Measurements from ENCODE around the gene PRDM16. TPM values are rescaled to one million over a fixed set of nuclear protein-coding genes. Genes with fewer than 3 reads are reported as not detected.

Gene PRDM16
- total and polyA plus RNA-seq, 8 donors = 9.6 to 18.0 (median 14.7) TPM

- H3K36me3 ChIP-seq = no peaks in the 10 kb centered on the region
- H3K27me3 ChIP-seq = peaks cover 0 to 84% of the 10 kb centered on the region in 2 donors
- TF ChIP-seq, protein P1, sequence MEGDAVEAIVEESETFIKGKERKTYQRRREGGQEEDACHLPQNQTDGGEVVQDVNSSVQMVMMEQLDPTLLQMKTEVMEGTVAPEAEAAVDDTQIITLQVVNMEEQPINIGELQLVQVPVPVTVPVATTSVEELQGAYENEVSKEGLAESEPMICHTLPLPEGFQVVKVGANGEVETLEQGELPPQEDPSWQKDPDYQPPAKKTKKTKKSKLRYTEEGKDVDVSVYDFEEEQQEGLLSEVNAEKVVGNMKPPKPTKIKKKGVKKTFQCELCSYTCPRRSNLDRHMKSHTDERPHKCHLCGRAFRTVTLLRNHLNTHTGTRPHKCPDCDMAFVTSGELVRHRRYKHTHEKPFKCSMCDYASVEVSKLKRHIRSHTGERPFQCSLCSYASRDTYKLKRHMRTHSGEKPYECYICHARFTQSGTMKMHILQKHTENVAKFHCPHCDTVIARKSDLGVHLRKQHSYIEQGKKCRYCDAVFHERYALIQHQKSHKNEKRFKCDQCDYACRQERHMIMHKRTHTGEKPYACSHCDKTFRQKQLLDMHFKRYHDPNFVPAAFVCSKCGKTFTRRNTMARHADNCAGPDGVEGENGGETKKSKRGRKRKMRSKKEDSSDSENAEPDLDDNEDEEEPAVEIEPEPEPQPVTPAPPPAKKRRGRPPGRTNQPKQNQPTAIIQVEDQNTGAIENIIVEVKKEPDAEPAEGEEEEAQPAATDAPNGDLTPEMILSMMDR (IDR thresholded peaks at IDR 0.05) = no peak
- no peak overlapping the region for H3K4me3 ChIP-seq
- no peaks in the 10 kb centered on the region for H3K4me1 ChIP-seq
- DNase-seq (no peak), ATAC-seq (no peak)
- H3K27ac ChIP-seq = no peak overlapping the region
- H3K9me3 ChIP-seq = no peaks in the 10 kb centered on the region
- intact Hi-C loops (cut with DNase I) = no loop called here
Measured at GRCh38 chr1:3141836-3142235, 72.8 kb downstream of the PRDM16 start.

DNA sequence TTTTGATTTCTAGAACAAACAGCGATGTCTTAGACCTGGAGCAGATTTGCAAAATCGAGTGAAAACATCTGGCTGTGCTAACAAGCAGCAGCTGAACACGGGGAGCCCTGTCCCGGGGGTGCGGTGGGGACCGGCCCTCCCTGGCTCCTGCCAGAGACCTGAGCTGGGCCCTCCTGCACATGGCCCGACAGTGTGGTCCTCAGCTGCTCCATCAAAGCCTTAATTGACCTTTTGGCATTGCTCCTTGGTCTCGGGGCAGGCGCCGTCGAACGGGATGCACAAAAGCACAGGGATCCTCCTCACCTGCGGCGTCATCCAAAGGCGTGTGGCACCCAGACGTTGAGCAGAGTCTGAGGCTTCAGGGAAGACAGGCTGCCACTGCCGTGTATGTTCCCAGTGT lies 73.2 kb downstream of the PRDM16 start:
- peaks cover 0 to 80% of the 10 kb centered on the region in 2 donors for H3K27me3 ChIP-seq
- H3K9me3 ChIP-seq = no peaks in the 10 kb centered on the region
- TF ChIP-seq, protein P1 (IDR thresholded peaks at IDR 0.05) = no peak
- intact Hi-C loops (cut with DNase I) = no loop called here
- no peaks in the 10 kb centered on the region for H3K36me3 ChIP-seq
- DNase-seq (no peak), ATAC-seq (no peak)
- no peak overlapping the region for H3K27ac ChIP-seq
- H3K4me3 ChIP-seq = no peak overlapping the region
- no peaks in the 10 kb centered on the region for H3K4me1 ChIP-seq

DNA sequence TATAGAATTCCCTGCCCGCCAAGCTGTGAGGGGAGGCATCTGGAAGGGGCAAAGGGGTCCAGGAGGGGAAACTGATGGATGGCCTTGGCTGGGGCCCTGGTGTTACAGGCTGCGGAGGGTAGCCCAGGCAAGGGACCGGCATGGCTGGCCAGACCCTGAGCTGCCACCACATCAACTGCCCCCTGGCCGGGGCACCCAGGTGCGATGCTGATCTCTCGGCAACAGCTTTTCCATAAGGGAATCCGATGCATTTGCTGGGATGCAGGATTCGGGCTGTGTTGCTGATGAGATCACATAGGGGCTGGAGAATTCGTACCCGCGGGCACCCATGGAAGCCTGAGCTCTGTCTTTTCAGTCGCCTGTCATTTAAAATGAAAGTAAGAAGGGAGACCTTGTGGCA lies 73.7 kb downstream of the PRDM16 start:
- ATAC-seq (no peak), DNase-seq (no peak)
- Histone ChIP-seq H3K36me3 (no peaks in the 10 kb centered on the region), H3K4me3 (no peak overlapping the region), H3K27ac (no peak overlapping the region), H3K27me3 (peaks cover 0 to 74% of the 10 kb centered on the region in 2 donors), H3K9me3 (no peaks in the 10 kb centered on the region), H3K4me1 (no peaks in the 10 kb centered on the region)
- intact Hi-C loops (cut with DNase I) = no loop called here
- TF ChIP-seq, protein P1 (IDR thresholded peaks at IDR 0.05) = no peak

GRCh38 chr1:3145532-3146325 lies 76.7 kb downstream of the PRDM16 start:
- no peak overlapping the region for H3K4me3 ChIP-seq
- ATAC-seq = no peak
- DNase-seq = no peak
- H3K36me3 ChIP-seq = no peaks in the 10 kb centered on the region
- intact Hi-C loops (cut with DNase I) = no loop called here
- no peaks in the 10 kb centered on the region for H3K4me1 ChIP-seq
- TF ChIP-seq, protein P1 (IDR thresholded peaks at IDR 0.05) = no peak
- H3K27me3 ChIP-seq = peaks cover 0 to 45% of the 10 kb centered on the region in 2 donors
- no peaks in the 10 kb centered on the region for H3K9me3 ChIP-seq
- H3K27ac ChIP-seq = no peak overlapping the region

DNA sequence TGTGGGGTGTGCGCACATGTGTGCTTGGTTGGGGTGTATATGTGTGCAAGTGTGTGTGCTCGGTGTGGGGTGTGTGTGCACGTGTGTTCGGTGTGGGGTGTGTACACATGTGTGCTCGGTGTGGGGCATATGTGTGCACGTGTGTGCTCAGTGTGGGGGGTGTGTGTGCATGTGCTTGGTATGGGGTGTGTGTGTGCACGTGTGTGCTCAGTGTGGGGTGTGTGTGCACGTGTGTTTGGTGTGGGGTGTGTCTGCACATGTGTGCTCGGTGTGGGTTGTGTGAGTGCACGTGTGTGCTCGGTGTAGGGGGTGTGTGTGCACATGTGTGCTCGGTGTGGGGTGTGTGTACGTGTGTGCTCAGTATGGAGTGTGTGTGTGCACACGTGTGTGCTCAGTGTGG lies 77.5 kb downstream of the PRDM16 start:
- H3K4me3 ChIP-seq = no peak overlapping the region
- intact Hi-C loops (cut with DNase I) = no loop called here
- H3K27me3 ChIP-seq = peaks cover 0 to 37% of the 10 kb centered on the region in 2 donors
- H3K27ac ChIP-seq = no peak overlapping the region
- ATAC-seq = no peak
- H3K9me3 ChIP-seq = no peaks in the 10 kb centered on the region
- no peaks in the 10 kb centered on the region for H3K4me1 ChIP-seq
- TF ChIP-seq, protein P1 (IDR thresholded peaks at IDR 0.05) = no peak
- H3K36me3 ChIP-seq = no peaks in the 10 kb centered on the region
- DNase-seq = no peak

All from left lung (tissue), 10 donors.